T-helper 9 cell (primary cell): ENCODE results near the gene B4GALNT4.
"Not testable (repeated sequence)": the region's sequence is repeated elsewhere in the genome, so short reads cannot be mapped to it uniquely, and the experiment has no call there.

Source experiments
- DNase-seq: peaks from one replicate; pipeline ENCODE4 v3.0.0-alpha.2; 2020
- total RNA-seq, 2 donors: gene quantifications; one replicate each; lab custom pipeline; 2026; lab: John Stamatoyannopoulos, UW

The B4GALNT4 gene, protein sequence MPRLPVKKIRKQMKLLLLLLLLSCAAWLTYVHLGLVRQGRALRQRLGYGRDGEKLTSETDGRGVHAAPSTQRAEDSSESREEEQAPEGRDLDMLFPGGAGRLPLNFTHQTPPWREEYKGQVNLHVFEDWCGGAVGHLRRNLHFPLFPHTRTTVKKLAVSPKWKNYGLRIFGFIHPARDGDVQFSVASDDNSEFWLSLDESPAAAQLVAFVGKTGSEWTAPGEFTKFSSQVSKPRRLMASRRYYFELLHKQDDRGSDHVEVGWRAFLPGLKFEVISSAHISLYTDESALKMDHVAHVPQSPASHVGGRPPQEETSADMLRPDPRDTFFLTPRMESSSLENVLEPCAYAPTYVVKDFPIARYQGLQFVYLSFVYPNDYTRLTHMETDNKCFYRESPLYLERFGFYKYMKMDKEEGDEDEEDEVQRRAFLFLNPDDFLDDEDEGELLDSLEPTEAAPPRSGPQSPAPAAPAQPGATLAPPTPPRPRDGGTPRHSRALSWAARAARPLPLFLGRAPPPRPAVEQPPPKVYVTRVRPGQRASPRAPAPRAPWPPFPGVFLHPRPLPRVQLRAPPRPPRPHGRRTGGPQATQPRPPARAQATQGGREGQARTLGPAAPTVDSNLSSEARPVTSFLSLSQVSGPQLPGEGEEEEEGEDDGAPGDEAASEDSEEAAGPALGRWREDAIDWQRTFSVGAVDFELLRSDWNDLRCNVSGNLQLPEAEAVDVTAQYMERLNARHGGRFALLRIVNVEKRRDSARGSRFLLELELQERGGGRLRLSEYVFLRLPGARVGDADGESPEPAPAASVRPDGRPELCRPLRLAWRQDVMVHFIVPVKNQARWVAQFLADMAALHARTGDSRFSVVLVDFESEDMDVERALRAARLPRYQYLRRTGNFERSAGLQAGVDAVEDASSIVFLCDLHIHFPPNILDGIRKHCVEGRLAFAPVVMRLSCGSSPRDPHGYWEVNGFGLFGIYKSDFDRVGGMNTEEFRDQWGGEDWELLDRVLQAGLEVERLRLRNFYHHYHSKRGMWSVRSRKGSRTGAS
- 1.3 to 3.4 reads per million in 2 donors for total RNA-seq

DNA sequence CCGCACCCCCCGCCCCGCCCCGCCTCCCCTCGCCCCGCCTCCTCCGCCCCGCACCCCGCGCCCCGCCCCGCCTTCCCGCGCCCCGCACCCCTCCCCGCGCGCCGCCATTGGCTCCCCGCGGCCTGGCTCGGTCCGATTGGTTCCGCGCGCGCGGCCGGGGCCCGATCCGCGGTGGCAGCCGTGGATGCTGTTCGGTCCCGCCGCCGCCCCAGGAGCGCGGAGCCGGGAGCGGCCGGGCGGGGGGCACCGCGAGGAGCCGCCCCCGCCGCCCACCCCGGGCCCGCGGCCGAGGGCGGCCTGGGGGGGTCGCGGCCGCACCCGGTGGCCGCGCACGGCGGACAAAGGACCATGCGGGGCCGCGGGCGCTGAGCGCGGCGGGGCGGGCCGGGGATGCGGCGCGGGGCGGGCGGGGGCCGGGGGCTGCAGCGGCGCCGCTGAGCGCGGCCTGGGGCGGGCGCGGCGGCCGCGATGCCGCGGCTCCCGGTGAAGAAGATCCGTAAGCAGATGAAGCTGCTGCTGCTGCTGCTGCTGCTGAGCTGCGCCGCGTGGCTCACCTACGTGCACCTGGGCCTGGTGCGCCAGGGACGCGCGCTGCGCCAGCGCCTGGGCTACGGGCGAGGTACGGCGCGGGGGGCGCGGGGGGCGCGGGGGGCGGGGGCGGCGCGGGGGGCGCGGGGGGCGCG lies at the start of gene B4GALNT4:
TSS of gene B4GALNT4 (plus strand) at position 164 of the 683 bp plus-strand sequence. CDS start at position 469, 305 bp downstream.
- DNase-seq = peak; percentile 37

GRCh38 chr11:319888-320273 lies 49.4 kb upstream of the B4GALNT4 start:
- not testable (repeated sequence) for DNase-seq

GRCh38 chr11:324156-324555 lies 45.1 kb upstream of the B4GALNT4 start:
- DNase-seq = no peak

DNA sequence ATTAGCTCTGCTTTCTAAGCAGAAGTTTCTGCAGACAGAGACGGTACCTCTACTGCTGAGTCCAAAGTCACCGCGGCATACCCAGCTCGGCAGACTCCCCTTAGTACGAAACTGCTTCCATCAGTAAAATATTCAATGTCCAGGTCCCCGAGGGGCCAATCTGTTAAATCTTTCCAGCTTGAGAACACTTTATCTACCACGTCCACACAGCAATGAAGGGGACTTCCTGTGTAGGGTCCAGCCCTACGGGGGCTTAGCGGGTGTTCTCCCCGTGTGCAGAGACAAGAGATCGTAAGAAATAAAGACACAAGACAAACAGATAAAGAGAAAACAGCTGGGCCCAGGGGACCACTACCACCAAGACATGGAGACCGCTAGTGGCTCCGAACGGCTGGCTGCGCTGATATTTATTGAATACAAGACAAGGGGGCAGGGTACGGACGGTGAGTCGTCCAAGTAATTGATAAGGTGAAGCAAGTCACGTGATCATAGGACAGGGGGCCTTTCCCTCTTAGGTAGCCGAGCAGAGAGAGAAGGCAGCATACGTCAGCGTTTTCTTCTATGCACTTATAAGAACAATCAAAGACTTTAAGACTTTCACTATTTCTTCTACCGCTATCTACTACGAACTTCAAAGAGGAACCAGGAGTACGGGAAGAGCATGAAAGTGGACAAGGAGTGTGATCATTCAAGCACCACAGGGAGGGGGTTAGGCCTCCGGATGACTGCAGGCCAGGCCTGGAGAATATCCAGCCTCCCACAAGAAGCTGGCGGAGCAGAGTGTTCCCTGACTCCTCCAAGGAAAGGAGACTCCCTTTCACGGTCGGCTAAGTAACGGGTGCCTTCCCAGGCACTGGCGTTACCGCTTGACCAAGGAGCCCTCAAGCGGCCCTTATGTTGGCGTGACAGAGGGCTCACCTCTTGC lies 44.4 kb upstream of the B4GALNT4 start:
- not testable (repeated sequence) for DNase-seq

GRCh38 chr11:325796-326591 lies 43.3 kb upstream of the B4GALNT4 start:
- no peak for DNase-seq

GRCh38 chr11:326592-326841 lies 42.8 kb upstream of the B4GALNT4 start:
- DNase-seq = no peak

- DNase-seq = peak; percentile 42
These were observed 42.3 kb upstream of the B4GALNT4 start for GRCh38 chr11:326842-327580.

DNA sequence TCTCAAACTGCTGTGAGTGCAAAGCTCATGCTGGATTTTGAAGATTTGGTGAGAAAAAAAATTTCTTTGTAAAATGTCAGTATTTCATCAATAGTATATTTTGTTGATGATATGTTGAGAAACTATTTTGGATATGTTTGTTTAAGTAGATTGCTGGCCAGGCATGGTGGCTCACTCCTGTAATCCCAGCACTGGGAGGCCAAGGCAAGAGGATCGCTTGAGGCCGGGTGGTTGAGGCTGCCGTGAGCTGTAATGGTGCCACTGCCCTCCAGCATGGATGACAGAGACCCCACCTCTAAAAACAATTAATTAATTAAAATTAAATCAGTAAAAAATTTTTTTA lies 41.7 kb upstream of the B4GALNT4 start:
- no peak for DNase-seq

DNA sequence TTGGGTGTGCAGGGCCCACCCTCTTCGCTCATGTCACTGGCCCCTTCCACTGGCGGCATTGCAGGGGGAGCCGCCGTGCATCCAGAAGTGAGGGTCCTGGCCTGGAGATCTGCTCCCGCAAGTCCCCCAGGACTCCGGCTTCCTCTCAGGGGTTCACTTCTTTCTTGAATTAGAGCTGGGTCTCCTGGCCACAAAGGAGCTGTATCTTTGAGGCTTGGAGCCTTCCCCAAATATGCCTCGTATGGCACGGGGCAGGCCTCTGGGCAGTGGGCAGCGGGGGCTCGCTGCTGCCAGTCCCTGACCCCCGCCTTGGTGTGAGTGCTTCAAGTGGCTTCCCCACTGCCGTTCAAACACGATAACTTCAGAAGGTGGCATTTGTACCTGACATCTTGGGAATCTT lies 41.3 kb upstream of the B4GALNT4 start:
- DNase-seq = no peak

DNA sequence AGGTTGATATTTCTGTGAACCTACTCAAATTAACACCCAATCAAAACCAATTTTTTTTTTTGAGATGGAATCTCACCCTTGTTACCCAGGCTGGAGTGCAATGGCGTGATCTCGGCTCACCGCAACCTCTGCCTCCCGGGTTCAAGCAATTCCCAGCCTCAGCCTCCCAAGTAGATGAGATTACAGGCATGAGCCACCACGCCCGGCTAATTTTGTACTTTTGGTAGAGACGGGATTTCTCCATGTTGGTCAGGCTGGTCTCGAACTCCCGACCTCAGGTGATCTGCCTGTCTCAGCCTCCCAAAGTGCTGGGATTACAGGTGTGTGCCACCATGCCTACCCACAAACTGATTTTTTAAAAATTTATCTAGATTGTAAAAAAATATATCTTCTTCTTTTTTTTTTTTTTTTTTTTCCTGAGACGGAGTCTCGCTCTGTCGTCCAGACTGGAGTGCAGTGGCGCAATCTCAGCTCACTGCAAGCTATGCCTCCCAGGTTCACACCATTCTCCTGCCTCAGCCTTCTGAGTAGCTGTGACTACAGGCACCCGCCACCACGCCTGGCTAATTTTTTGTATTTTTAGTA lies 40.7 kb upstream of the B4GALNT4 start:
- DNase-seq = not testable (repeated sequence)

DNA sequence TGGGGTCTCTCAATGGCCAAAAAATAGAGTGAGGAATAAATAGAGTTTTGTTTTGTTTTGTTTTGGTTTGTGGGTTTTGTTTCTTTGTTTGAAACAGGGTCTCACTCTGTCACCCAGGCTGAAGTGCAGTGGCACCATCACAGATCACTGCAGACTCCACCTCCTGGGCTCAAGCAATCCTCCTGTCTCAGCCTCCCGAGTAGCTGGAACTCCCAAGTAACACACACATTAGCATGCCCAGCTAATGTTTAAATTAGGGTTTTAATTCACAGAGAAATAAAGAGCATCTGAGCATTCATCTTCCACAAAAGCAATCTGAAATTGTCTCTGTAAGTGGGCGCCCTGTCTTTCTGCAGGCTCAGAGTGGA lies 39.4 kb upstream of the B4GALNT4 start:
- no peak for DNase-seq

GRCh38 chr11:330307-330693 lies 39.0 kb upstream of the B4GALNT4 start:
- DNase-seq = no peak

- DNase-seq = no peak
These were observed 38.5 kb upstream of the B4GALNT4 start for GRCh38 chr11:330694-331357.

GRCh38 chr11:331358-332060 lies 37.8 kb upstream of the B4GALNT4 start:
- DNase-seq = no peak

GRCh38 chr11:332651-333480 lies 36.4 kb upstream of the B4GALNT4 start:
- no peak for DNase-seq

DNA sequence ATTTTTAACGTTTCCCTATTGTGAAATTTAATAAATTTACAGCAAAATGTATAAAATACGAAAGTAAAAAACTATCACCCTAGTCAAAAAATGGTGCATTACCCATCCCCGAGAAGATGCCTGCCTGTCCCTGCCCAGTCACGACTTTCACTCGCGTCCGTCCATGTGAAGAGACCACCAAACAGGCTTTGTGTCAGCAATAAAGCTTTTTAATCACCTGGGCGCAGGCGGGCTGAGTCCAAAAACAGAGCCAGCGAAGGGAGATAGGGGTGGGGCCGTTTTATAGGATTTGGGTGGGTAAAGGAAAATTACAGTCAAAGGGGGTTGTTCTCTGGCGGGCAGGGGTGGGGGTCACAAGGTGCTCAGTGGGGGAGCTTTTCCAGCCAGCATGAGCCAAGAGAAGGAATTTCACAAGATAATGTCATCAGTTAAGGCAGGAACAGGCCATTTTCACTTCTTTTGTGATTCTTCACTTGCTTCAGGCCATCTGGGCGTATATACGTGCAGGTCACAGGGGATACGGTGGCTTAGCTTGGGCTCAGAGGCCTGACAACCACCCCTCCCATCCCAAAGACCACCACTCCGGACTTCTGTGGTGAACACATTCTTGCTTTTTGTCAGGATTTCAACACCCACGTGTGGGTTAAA lies 35.6 kb upstream of the B4GALNT4 start:
- not testable (repeated sequence) for DNase-seq

DNA sequence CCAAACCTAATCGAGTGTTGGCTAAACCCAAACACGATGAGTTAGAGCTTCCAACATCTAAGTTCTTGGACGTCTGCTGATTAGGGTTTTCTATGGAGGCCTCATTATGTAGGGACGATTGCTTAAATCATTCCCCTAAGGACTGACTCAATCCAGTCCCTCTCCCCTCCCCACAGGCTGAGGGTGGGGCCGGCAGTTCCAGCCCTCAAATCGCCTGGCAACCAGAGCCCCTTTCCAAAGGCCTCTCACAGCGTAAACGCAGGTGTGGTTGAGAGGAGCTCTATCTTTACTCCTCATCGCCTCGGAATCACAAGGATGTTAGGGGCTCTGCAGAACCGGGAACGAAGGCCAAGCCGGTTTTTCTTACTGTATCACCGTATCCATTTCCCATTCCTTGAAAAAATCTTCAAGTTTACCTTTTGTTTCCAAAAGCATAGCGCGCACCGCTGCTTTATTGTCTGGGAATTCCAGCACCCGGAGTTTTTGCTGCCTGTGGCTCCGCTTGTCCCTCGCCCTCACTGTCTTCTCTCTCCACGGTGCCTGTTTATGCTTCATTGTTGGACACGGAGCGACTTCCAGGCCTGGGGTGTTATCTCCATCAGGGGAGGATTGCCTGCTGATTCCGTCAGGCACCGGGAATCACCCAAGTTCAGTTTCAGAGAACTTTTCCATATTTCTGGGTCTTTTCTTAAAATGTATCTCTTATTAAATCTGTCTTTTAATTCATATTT lies 34.9 kb upstream of the B4GALNT4 start:
- no peak for DNase-seq
